T-helper 1 cell treated with Interleukin-12 subunit alpha and Interleukin-12 subunit beta and Interleukin-4 antibody, amounts not matched to agents 30 μg/mL and 1 μg/mL, for 36 hours (primary cell): ENCODE data around the gene MICAL2.

Experiments used
- H3K27ac Mint-ChIP-seq: one replicate; pipeline ENCODE4 v1.8.0; 2021; ENCODE audit warnings: mild to moderate bottlenecking, mixed read lengths
- H3K27me3 Mint-ChIP-seq: one replicate; pipeline ENCODE4 v1.8.0; 2021; ENCODE audit warnings: low read depth, mixed read lengths
- H3K36me3 Mint-ChIP-seq: one replicate; pipeline ENCODE4 v1.8.0; 2021; ENCODE audit warnings: low read depth, mixed read lengths
- H3K4me1 Mint-ChIP-seq: one replicate; pipeline ENCODE4 v1.8.0; 2021; ENCODE audit warnings: low read depth, mixed read lengths
- H3K4me3 Mint-ChIP-seq: one replicate; pipeline ENCODE4 v1.8.0; 2021; ENCODE audit warnings: mild to moderate bottlenecking, moderate library complexity, mixed read lengths
- H3K9me3 Mint-ChIP-seq: one replicate; pipeline ENCODE4 v1.8.0; 2021; ENCODE audit warnings: mixed read lengths

MICAL2 gene

GRCh38 chr11:12101318-12101717 lies 9.1 kb upstream of the MICAL2 start:
- Mint-ChIP-seq H3K4me1 (peaks cover 54% of the 10 kb centered on the region), H3K27ac (no peak overlapping the region), H3K4me3 (no peak overlapping the region), H3K27me3 (peaks cover 3% of the 10 kb centered on the region), H3K36me3 (peaks cover 3% of the 10 kb centered on the region), H3K9me3 (no peaks in the 10 kb centered on the region)

- no peak overlapping the region for H3K27ac Mint-ChIP-seq
- no peaks in the 10 kb centered on the region for H3K9me3 Mint-ChIP-seq
- H3K27me3 Mint-ChIP-seq, result peaks cover 3% of the 10 kb centered on the region
- no peak overlapping the region for H3K4me3 Mint-ChIP-seq
- H3K36me3 Mint-ChIP-seq, result peaks cover 3% of the 10 kb centered on the region
- peaks cover 58% of the 10 kb centered on the region for H3K4me1 Mint-ChIP-seq
These were observed 7.6 kb upstream of the MICAL2 start for GRCh38 chr11:12102588-12103410.

- no peak overlapping the region for H3K4me3 Mint-ChIP-seq
- H3K36me3 Mint-ChIP-seq, result peaks cover under 1% of the 10 kb centered on the region
- H3K4me1 Mint-ChIP-seq, result peaks cover 63% of the 10 kb centered on the region
- H3K27me3 Mint-ChIP-seq, result peaks cover 3% of the 10 kb centered on the region
- no peaks in the 10 kb centered on the region for H3K9me3 Mint-ChIP-seq
- H3K27ac Mint-ChIP-seq, result no peak overlapping the region
These were observed 6.8 kb upstream of the MICAL2 start for GRCh38 chr11:12103411-12104225.

GRCh38 chr11:12105471-12105870 lies 4.9 kb upstream of the MICAL2 start:
- Mint-ChIP-seq H3K9me3 (no peaks in the 10 kb centered on the region), H3K4me3 (no peak overlapping the region), H3K27me3 (peaks cover 3% of the 10 kb centered on the region), H3K36me3 (peaks cover 1% of the 10 kb centered on the region), H3K27ac (no peak overlapping the region), H3K4me1 (peaks cover 65% of the 10 kb centered on the region)

- Mint-ChIP-seq H3K27ac (no peak overlapping the region), H3K4me3 (no peak overlapping the region), H3K27me3 (peaks cover 3% of the 10 kb centered on the region), H3K9me3 (no peaks in the 10 kb centered on the region), H3K4me1 (peaks cover 64% of the 10 kb centered on the region), H3K36me3 (peaks cover 1% of the 10 kb centered on the region)
These were observed 4.3 kb upstream of the MICAL2 start for GRCh38 chr11:12106101-12106500.

GRCh38 chr11:12106501-12106900 lies 3.9 kb upstream of the MICAL2 start:
- peaks cover 3% of the 10 kb centered on the region for H3K27me3 Mint-ChIP-seq
- H3K36me3 Mint-ChIP-seq, result peaks cover 1% of the 10 kb centered on the region
- no peak overlapping the region for H3K4me3 Mint-ChIP-seq
- H3K9me3 Mint-ChIP-seq, result no peaks in the 10 kb centered on the region
- H3K4me1 Mint-ChIP-seq, result peaks cover 64% of the 10 kb centered on the region
- H3K27ac Mint-ChIP-seq, result no peak overlapping the region

- H3K9me3 Mint-ChIP-seq, result no peaks in the 10 kb centered on the region
These were observed 1.4 kb upstream of the MICAL2 start for GRCh38 chr11:12108875-12109453.

GRCh38 chr11:12109591-12110196 lies 696 bp upstream of the MICAL2 start:
- H3K36me3 Mint-ChIP-seq, result peaks cover 5% of the 10 kb centered on the region
- H3K27me3 Mint-ChIP-seq, result no peaks in the 10 kb centered on the region
- peak overlapping the region; percentile 92 for H3K4me3 Mint-ChIP-seq
- no peaks in the 10 kb centered on the region for H3K9me3 Mint-ChIP-seq
- H3K27ac Mint-ChIP-seq, result peak overlapping the region; percentile 100
- peaks cover 70% of the 10 kb centered on the region for H3K4me1 Mint-ChIP-seq

More at GRCh38 chr11:12108875-12109453, 1.4 kb upstream of the MICAL2 start:
- Mint-ChIP-seq H3K4me3 (peak overlapping the region; percentile 92), H3K4me1 (peaks cover 72% of the 10 kb centered on the region), H3K36me3 (peaks cover 1% of the 10 kb centered on the region), H3K27me3 (no peaks in the 10 kb centered on the region), H3K27ac (peak overlapping the region; percentile 100)

GRCh38 chr11:12110714-12111548 lies 541 bp downstream of the MICAL2 start:
- no peaks in the 10 kb centered on the region for H3K27me3 Mint-ChIP-seq
- peaks cover 7% of the 10 kb centered on the region for H3K36me3 Mint-ChIP-seq
- peak overlapping the region; percentile 84 for H3K27ac Mint-ChIP-seq
- peak overlapping the region; percentile 88 for H3K4me3 Mint-ChIP-seq
- no peaks in the 10 kb centered on the region for H3K9me3 Mint-ChIP-seq
- H3K4me1 Mint-ChIP-seq, result peaks cover 66% of the 10 kb centered on the region

GRCh38 chr11:12111549-12112520 lies 1.4 kb downstream of the MICAL2 start:
- H3K9me3 Mint-ChIP-seq, result no peaks in the 10 kb centered on the region
- peak overlapping the region; percentile 67 for H3K27ac Mint-ChIP-seq
- H3K4me1 Mint-ChIP-seq, result peaks cover 66% of the 10 kb centered on the region
- H3K4me3 Mint-ChIP-seq, result peak overlapping the region; percentile 88
- H3K36me3 Mint-ChIP-seq, result peaks cover 11% of the 10 kb centered on the region
- no peaks in the 10 kb centered on the region for H3K27me3 Mint-ChIP-seq

- H3K27ac Mint-ChIP-seq, result peak overlapping the region; percentile 56
- no peaks in the 10 kb centered on the region for H3K9me3 Mint-ChIP-seq
- peak overlapping the region; percentile 88 for H3K4me3 Mint-ChIP-seq
- H3K36me3 Mint-ChIP-seq, result peaks cover 14% of the 10 kb centered on the region
- no peaks in the 10 kb centered on the region for H3K27me3 Mint-ChIP-seq
- H3K4me1 Mint-ChIP-seq, result peaks cover 75% of the 10 kb centered on the region
These were observed 2.4 kb downstream of the MICAL2 start for GRCh38 chr11:12112750-12113149.

- no peak overlapping the region for H3K4me3 Mint-ChIP-seq
- peaks cover 14% of the 10 kb centered on the region for H3K36me3 Mint-ChIP-seq
- H3K27me3 Mint-ChIP-seq, result no peaks in the 10 kb centered on the region
- H3K4me1 Mint-ChIP-seq, result peaks cover 75% of the 10 kb centered on the region
- no peaks in the 10 kb centered on the region for H3K9me3 Mint-ChIP-seq
- no peak overlapping the region for H3K27ac Mint-ChIP-seq
These were observed 2.9 kb downstream of the MICAL2 start for GRCh38 chr11:12113294-12113693.
